Dendritic cell treated with granulocyte-macrophage colony-stimulating factor and Interleukin-4, amounts not matched to agents 40 ng/mL and 50 ng/mL, for 4 days (primary cell): ENCODE data around the gene C17orf78.

ENCODE experiments used
- H3K27ac Mint-ChIP-seq: one replicate; pipeline ENCODE4 v1.8.0; 2022; ENCODE audit warnings: mild to moderate bottlenecking, mixed read lengths
- H3K27me3 Mint-ChIP-seq: one replicate; pipeline ENCODE4 v1.8.0; 2022; ENCODE audit warnings: mild to moderate bottlenecking, mixed read lengths
- H3K36me3 Mint-ChIP-seq: one replicate; pipeline ENCODE4 v1.8.0; 2022; ENCODE audit warnings: low read depth, mixed read lengths
- H3K4me1 Mint-ChIP-seq: one replicate; pipeline ENCODE4 v1.8.0; 2022; ENCODE audit warnings: low read depth, mixed read lengths
- H3K4me3 Mint-ChIP-seq: one replicate; pipeline ENCODE4 v1.8.0; 2022; ENCODE audit warnings: mild to moderate bottlenecking, moderate library complexity, mixed read lengths
- H3K9me3 Mint-ChIP-seq: one replicate; pipeline ENCODE4 v1.8.0; 2022; ENCODE audit warnings: mixed read lengths
- intact Hi-C: fragments of 100-400 bp; cut with micrococcal nuclease; formaldehyde crosslinking; loops from one replicate; pipeline ENCODE4 v1.15.0; 2022

Gene C17orf78

GRCh38 chr17:37361543-37361942 is 14.2 kb upstream of the C17orf78 start:
- H3K36me3 Mint-ChIP-seq = no peaks in the 10 kb centered on the region
- no peak overlapping the region for H3K27ac Mint-ChIP-seq
- intact Hi-C loops = no loop called here
- no peaks in the 10 kb centered on the region for H3K27me3 Mint-ChIP-seq
- H3K4me1 Mint-ChIP-seq = peaks cover 32% of the 10 kb centered on the region
- no peaks in the 10 kb centered on the region for H3K9me3 Mint-ChIP-seq
- H3K4me3 Mint-ChIP-seq = no peak overlapping the region

GRCh38 chr17:37365589-37365988 is 10.2 kb upstream of the C17orf78 start:
- Mint-ChIP-seq H3K9me3 (no peaks in the 10 kb centered on the region), H3K27me3 (no peaks in the 10 kb centered on the region), H3K27ac (no peak overlapping the region), H3K4me3 (no peak overlapping the region), H3K4me1 (peaks cover 5% of the 10 kb centered on the region), H3K36me3 (no peaks in the 10 kb centered on the region)
- intact Hi-C loops = no loop called here

GRCh38 chr17:37368577-37368976 is 7.2 kb upstream of the C17orf78 start:
- Mint-ChIP-seq H3K4me3 (no peak overlapping the region), H3K36me3 (no peaks in the 10 kb centered on the region), H3K27me3 (no peaks in the 10 kb centered on the region), H3K4me1 (no peaks in the 10 kb centered on the region), H3K27ac (no peak overlapping the region), H3K9me3 (no peaks in the 10 kb centered on the region)
- intact Hi-C loops = no loop called here

GRCh38 chr17:37373530-37374159 is 2.1 kb upstream of the C17orf78 start:
- no peak overlapping the region for H3K4me3 Mint-ChIP-seq
- H3K9me3 Mint-ChIP-seq = no peaks in the 10 kb centered on the region
- H3K4me1 Mint-ChIP-seq = no peaks in the 10 kb centered on the region
- no peak overlapping the region for H3K27ac Mint-ChIP-seq
- H3K36me3 Mint-ChIP-seq = no peaks in the 10 kb centered on the region
- intact Hi-C loops = loop anchor here (10.0 kb wide), 1 partner anchor 749 kb away; no protein-coding TSS in a partner anchor
- no peaks in the 10 kb centered on the region for H3K27me3 Mint-ChIP-seq

- Mint-ChIP-seq H3K36me3 (no peaks in the 10 kb centered on the region), H3K27ac (no peak overlapping the region), H3K4me1 (no peaks in the 10 kb centered on the region), H3K4me3 (no peak overlapping the region), H3K27me3 (no peaks in the 10 kb centered on the region), H3K9me3 (no peaks in the 10 kb centered on the region)
- intact Hi-C loops = no loop called here
Measured at GRCh38 chr17:37382056-37382455, 6.3 kb downstream of the C17orf78 start.

GRCh38 chr17:37384560-37385149 is 8.9 kb downstream of the C17orf78 start:
- no peaks in the 10 kb centered on the region for H3K27me3 Mint-ChIP-seq
- H3K4me3 Mint-ChIP-seq = no peak overlapping the region
- no peak overlapping the region for H3K27ac Mint-ChIP-seq
- no peaks in the 10 kb centered on the region for H3K9me3 Mint-ChIP-seq
- intact Hi-C loops = no loop called here
- no peaks in the 10 kb centered on the region for H3K36me3 Mint-ChIP-seq
- no peaks in the 10 kb centered on the region for H3K4me1 Mint-ChIP-seq

GRCh38 chr17:37385474-37385990 is 9.7 kb downstream of the C17orf78 start:
- Mint-ChIP-seq H3K4me1 (no peaks in the 10 kb centered on the region), H3K27me3 (no peaks in the 10 kb centered on the region), H3K4me3 (no peak overlapping the region), H3K9me3 (no peaks in the 10 kb centered on the region), H3K27ac (no peak overlapping the region), H3K36me3 (no peaks in the 10 kb centered on the region)
- intact Hi-C loops = no loop called here

GRCh38 chr17:37386462-37386861 is 10.7 kb downstream of the C17orf78 start:
- Mint-ChIP-seq H3K4me1 (no peaks in the 10 kb centered on the region), H3K27me3 (no peaks in the 10 kb centered on the region), H3K9me3 (no peaks in the 10 kb centered on the region), H3K4me3 (no peak overlapping the region), H3K27ac (no peak overlapping the region), H3K36me3 (no peaks in the 10 kb centered on the region)
- intact Hi-C loops = no loop called here

- H3K27ac Mint-ChIP-seq = no peak overlapping the region
- no peaks in the 10 kb centered on the region for H3K36me3 Mint-ChIP-seq
- no peaks in the 10 kb centered on the region for H3K27me3 Mint-ChIP-seq
- no peak overlapping the region for H3K4me3 Mint-ChIP-seq
- intact Hi-C loops = no loop called here
- H3K9me3 Mint-ChIP-seq = no peaks in the 10 kb centered on the region
- H3K4me1 Mint-ChIP-seq = no peaks in the 10 kb centered on the region
Measured at GRCh38 chr17:37388266-37388665, 12.5 kb downstream of the C17orf78 start.

GRCh38 chr17:37389160-37389559 is 13.4 kb downstream of the C17orf78 start:
- no peaks in the 10 kb centered on the region for H3K36me3 Mint-ChIP-seq
- intact Hi-C loops = no loop called here
- no peak overlapping the region for H3K4me3 Mint-ChIP-seq
- H3K4me1 Mint-ChIP-seq = no peaks in the 10 kb centered on the region
- no peaks in the 10 kb centered on the region for H3K9me3 Mint-ChIP-seq
- H3K27ac Mint-ChIP-seq = no peak overlapping the region
- no peaks in the 10 kb centered on the region for H3K27me3 Mint-ChIP-seq

- intact Hi-C loops = no loop called here
- Mint-ChIP-seq H3K27ac (no peak overlapping the region), H3K9me3 (no peaks in the 10 kb centered on the region), H3K4me3 (no peak overlapping the region), H3K36me3 (no peaks in the 10 kb centered on the region), H3K27me3 (no peaks in the 10 kb centered on the region), H3K4me1 (no peaks in the 10 kb centered on the region)
Measured at GRCh38 chr17:37391146-37391545, 15.4 kb downstream of the C17orf78 start.

GRCh38 chr17:37392024-37392590 is 16.3 kb downstream of the C17orf78 start:
- no peaks in the 10 kb centered on the region for H3K36me3 Mint-ChIP-seq
- intact Hi-C loops = no loop called here
- no peaks in the 10 kb centered on the region for H3K4me1 Mint-ChIP-seq
- no peak overlapping the region for H3K27ac Mint-ChIP-seq
- H3K4me3 Mint-ChIP-seq = no peak overlapping the region
- H3K9me3 Mint-ChIP-seq = no peaks in the 10 kb centered on the region
- H3K27me3 Mint-ChIP-seq = no peaks in the 10 kb centered on the region

GRCh38 chr17:37393352-37393751 is 17.6 kb downstream of the C17orf78 start:
- Mint-ChIP-seq H3K27ac (no peak overlapping the region), H3K4me1 (peaks cover 6% of the 10 kb centered on the region), H3K4me3 (no peak overlapping the region), H3K36me3 (no peaks in the 10 kb centered on the region), H3K9me3 (no peaks in the 10 kb centered on the region), H3K27me3 (no peaks in the 10 kb centered on the region)
- intact Hi-C loops = no loop called here

- Mint-ChIP-seq H3K36me3 (no peaks in the 10 kb centered on the region), H3K9me3 (no peaks in the 10 kb centered on the region), H3K4me1 (peaks cover 12% of the 10 kb centered on the region), H3K4me3 (no peak overlapping the region), H3K27ac (no peak overlapping the region), H3K27me3 (no peaks in the 10 kb centered on the region)
- intact Hi-C loops = no loop called here
Measured at GRCh38 chr17:37399265-37399803, 23.5 kb downstream of the C17orf78 start.
